Left lobe of liver (tissue), 2 donors: Measurements from ENCODE around the gene FBXO3. TPM values are rescaled to one million over a fixed set of nuclear protein-coding genes. Genes with fewer than 3 reads are reported as not detected.

Experiments used
- ATAC-seq: fragments of 200-7000 bp; cut with Tn5 transposase; one replicate; pipeline ENCODE4 v1.9.1; 2020; ENCODE audit warnings: mild to moderate bottlenecking, moderate library complexity
- DNase-seq: peaks from one replicate; pipeline ENCODE4 v3.0.0-alpha.2; 2020; ENCODE audit warnings: low spot score
- total RNA-seq: library from RNA; stranded (reverse); gene quantifications from one replicate; pipeline ENCODE4 v1.2.1, GENCODE V29; 2021
- donor health status: DM: no; HTN: no; CAD: no; lungs with moderate emphysema.
- donor health status: DM: no; HTN: yes; CAD: no.

FBXO3 gene
- total RNA-seq, 1 donor from 2014 or later: 18.9 TPM

- ATAC-seq (no peak), DNase-seq (no peak)
Observed at GRCh38 chr11:33704240-33705002, 69.9 kb downstream of the FBXO3 start.

- ATAC-seq (peak; percentile 7), DNase-seq (no peak)
Observed at GRCh38 chr11:33703788-33704187, 70.5 kb downstream of the FBXO3 start.

- no peak for DNase-seq
- no peak for ATAC-seq
Observed at GRCh38 chr11:33703234-33703633, 71.1 kb downstream of the FBXO3 start.

GRCh38 chr11:33701302-33702230 lies 72.8 kb downstream of the FBXO3 start:
- DNase-seq: no peak
- ATAC-seq: no peak

- DNase-seq: peak; percentile 95
- peak; percentile 92 for ATAC-seq
Observed at GRCh38 chr11:33700502-33701271, 73.6 kb downstream of the FBXO3 start, which contains the start of gene C11orf91. TSS of gene C11orf91 (minus strand) at chr11:33700826. CDS start at chr11:33700740, 86 bp downstream.

- ATAC-seq (no peak), DNase-seq (no peak)
Observed at GRCh38 chr11:33700063-33700501, 74.2 kb downstream of the FBXO3 start.

GRCh38 chr11:33699515-33700062 lies 74.7 kb downstream of the FBXO3 start:
- ATAC-seq (no peak), DNase-seq (no peak)

- DNase-seq (no peak), ATAC-seq (no peak)
Observed at GRCh38 chr11:33698921-33699320, 75.4 kb downstream of the FBXO3 start.

GRCh38 chr11:33697997-33698396 lies 76.3 kb downstream of the FBXO3 start:
- DNase-seq (no peak), ATAC-seq (no peak)

- DNase-seq: no peak
Observed at GRCh38 chr11:33696931-33697638, 77.2 kb downstream of the FBXO3 start.

GRCh38 chr11:33696411-33696810 lies 77.9 kb downstream of the FBXO3 start:
- ATAC-seq: no peak
- no peak for DNase-seq

More at GRCh38 chr11:33696931-33697638, 77.2 kb downstream of the FBXO3 start:
- no peak for ATAC-seq

- DNase-seq: peak; percentile 62
Observed at GRCh38 chr11:33695051-33695566, 79.2 kb downstream of the FBXO3 start.

GRCh38 chr11:33694346-33695050 lies 79.8 kb downstream of the FBXO3 start:
- DNase-seq (no peak), ATAC-seq (peak; percentile 3)

More at GRCh38 chr11:33695051-33695566, 79.2 kb downstream of the FBXO3 start:
- ATAC-seq: peak; percentile 65

- ATAC-seq: no peak
- no peak for DNase-seq
Observed at GRCh38 chr11:33692541-33692940, 81.8 kb downstream of the FBXO3 start.

- ATAC-seq (peak; percentile 5), DNase-seq (no peak)
Observed at GRCh38 chr11:33692013-33692504, 82.3 kb downstream of the FBXO3 start.

GRCh38 chr11:33691066-33691864 lies 83.1 kb downstream of the FBXO3 start:
- ATAC-seq: peak; percentile 45
- DNase-seq: no peak
